NK-92 (cell line): Measurements from ENCODE around the gene RPS21.

Experiments
- DNase-seq: peaks from one replicate; lab custom pipeline; 2025; ENCODE audit not compliant: unreplicated experiment; lab: John Stamatoyannopoulos, UW

Gene RPS21

DNA sequence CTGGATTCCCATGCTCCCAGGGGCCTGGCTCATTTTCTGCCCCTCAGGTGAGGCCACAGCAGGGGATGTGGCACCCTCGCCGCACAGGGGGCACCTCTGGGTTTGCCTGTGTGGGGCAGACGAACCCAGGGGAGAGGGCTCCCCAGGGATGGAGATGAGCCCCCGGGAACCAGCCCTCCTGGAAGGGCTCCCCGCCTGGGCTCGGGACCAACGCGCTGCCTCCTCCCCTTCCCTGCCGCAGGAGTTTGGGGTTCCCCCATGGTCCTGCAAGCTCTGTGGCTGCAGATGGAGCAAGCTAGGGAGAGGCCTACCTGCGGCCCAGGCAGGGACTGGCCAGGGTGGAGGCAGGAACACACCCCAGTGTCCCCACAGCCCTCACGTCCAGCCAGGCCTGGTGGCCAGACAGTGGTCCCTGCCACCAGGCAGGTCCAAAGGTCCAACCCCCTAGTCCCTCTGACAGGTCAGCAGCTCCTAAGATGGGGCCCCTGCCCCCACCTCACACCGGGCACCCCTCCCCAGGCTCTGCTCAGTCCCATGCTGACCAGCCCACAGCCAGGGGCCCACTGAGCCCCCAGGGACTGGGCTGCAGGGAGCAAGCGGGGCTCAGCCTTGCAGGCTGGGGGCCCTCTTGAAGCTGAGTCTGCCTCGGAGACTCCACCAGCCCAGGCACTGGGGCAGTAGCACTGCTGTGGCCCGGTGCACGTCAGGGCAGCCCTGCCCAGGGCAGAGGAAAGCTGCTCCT lies 33.4 kb upstream of the RPS21 start:
- no peak for DNase-seq

GRCh38 chr20:62354031-62354808 lies 32.7 kb upstream of the RPS21 start:
- DNase-seq, result no peak

- DNase-seq, result no peak
Measured at GRCh38 chr20:62354811-62355341, 32.0 kb upstream of the RPS21 start.

DNA sequence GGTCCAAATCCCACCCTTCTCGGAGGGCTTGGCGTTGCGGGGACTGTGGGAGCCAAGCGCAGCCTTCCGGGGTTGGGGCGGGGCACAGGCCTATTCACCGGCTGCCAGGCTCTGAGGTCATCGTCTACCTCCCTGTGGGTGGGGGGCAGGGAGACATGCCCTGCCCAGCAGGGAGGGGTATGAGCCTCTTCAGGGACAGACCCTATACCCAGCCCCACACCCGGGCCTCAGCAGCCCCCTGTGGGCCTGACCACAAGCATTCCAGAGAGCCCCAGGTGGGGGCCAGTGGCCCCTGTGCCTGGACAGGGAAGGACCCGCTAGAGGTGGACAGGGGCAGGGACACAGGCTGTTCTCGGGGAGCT lies 31.4 kb upstream of the RPS21 start:
- DNase-seq, result no peak

DNA sequence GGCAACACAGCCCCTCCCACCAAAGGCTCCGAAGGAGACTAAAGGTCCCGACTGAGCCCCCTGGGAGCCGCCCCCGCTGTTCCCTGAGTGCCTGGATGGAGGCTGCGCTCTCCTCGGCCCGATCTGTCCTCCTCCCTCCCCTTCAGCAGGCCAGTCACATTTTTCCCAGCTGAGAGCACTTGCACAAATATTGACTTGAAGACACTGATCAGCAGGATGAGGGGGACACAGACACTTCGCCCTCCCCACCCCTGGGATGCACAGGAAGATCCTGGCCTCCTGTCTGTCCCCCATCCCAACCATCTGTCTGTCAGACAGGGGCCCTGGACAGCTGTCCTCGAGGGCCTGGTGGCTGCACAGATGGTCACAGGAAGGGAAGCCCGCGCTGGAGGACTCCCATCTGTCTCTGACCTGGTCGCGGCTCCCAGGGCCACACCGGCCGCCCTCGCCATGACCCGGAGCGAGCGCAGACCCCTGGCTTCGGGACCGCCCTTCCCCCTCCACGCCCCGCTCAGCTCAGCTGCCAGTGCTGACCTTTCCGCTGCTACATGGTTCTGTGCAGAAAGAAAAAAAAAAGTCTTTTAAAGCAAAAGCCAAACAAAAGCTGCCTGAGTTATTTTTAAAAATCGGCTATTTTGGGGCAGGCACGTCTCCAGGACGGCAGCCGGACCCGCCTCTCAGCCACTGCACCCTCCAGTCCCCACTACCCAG lies 30.9 kb upstream of the RPS21 start:
- no peak for DNase-seq

DNA sequence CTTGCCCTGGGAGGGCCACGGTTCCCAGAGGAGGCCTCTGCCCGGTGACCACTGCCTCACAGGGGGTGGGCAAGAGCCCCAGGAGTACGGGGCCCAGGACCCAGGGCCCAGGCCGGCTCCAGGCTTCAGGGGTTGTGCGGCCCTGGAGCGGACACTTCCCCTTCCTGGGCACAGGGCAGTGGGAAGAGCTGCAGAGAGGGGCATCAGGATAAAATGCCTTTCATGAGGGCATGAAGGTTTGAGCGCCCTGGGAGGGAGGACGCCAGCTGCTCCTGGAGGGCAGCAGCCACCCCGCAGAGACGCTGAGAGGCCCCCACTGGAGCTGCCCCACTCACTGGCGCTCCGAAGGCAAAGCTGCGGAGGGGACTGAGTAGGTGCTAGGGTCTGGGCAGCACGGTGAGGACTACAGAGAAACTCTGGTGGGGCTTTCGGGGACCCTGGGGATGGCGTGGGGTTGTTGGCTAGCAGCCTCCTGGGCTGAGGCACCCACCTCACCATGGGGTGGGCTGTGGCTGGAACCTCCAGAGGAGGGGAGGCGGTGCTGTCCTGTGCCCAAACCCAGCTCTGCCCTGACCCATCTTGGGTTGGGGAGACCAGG lies 30.2 kb upstream of the RPS21 start:
- DNase-seq, result no peak

DNA sequence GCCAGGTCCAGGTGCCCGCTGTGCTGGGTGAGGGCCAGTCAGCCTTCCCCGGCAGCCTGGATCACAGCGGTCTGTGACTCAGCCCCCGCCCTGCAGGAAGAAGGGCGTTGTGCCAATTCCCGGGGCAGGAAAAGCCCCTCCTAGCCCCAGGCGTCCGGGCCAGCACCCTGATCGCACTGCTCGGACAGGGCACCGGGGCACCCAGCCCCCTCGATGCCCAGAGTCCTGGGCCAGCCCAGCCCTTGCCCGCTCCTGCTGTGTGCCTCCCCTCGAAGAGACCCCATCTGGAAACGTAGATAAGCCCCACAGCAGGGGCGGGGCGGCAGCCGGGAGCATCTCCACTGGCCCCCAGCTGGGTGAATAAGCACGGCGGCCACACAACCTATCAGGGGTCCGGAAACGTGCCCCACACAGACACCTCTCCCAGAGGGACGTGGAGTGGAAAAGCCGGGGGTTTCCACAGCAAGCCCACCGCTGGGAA lies 29.7 kb upstream of the RPS21 start:
- DNase-seq, result no peak

DNA sequence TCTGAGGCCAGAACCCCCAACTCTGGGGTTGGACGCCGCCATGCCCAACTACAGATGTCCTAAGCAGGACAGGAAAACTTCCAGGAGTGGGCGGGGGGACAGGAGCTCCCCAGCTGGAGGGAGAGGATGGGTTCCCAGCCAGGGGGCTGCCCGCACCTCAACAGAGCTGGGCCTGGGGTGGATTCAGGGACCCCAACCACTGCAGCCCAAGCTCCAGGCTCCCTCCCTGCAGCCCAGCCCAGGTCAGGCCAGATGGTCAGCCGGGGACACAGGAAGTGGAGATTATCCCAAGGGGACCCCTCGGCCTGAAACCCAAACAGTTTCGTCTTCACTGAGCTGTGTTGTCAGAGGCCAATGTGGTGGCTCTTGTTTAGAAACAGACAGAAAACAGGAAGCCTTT lies 29.2 kb upstream of the RPS21 start:
- no peak for DNase-seq

DNA sequence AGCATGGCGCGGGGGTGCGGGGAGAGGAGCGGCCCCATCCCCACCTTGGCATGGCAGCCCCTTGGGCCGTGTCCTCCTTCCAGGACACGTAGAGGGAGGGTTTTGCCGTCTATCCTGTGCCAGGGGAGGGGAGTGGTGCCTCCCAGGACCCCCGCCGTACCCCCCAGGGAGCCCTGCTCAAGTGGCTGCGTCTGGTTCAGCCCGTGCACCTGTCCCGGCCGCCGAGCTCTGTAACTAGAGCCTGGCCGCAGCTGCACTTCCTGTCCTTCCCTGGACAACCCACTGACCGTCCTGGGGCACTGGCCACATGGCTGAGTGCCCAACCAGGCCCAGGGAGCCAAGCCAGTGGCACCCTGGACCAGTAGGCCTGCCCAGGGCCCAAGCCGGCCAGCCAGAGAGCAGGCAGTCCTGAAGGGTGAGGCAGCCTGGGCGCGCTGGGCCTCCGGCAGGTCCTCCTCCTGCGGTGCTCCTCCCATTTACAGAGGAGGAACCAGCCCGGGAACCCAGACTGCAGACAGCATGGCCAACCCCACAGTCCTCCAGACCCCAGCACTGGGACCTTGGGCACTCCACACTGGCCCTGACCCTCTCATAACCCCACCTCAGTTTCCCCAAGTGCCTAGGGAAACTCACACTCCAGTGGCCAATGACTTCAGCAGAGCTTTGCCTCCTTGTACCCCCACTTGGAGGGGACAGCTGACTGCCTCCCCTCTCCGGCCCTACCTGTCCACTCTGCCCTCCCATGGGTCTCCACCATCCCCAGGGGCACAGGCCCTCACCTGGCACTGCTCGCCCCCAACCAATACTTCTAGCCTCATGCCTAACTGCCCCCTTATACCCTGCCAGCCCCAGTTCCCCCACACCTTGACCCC lies 28.5 kb upstream of the RPS21 start:
- DNase-seq, result no peak

- DNase-seq, result no peak
Measured at GRCh38 chr20:62359043-62359490, 27.8 kb upstream of the RPS21 start.

DNA sequence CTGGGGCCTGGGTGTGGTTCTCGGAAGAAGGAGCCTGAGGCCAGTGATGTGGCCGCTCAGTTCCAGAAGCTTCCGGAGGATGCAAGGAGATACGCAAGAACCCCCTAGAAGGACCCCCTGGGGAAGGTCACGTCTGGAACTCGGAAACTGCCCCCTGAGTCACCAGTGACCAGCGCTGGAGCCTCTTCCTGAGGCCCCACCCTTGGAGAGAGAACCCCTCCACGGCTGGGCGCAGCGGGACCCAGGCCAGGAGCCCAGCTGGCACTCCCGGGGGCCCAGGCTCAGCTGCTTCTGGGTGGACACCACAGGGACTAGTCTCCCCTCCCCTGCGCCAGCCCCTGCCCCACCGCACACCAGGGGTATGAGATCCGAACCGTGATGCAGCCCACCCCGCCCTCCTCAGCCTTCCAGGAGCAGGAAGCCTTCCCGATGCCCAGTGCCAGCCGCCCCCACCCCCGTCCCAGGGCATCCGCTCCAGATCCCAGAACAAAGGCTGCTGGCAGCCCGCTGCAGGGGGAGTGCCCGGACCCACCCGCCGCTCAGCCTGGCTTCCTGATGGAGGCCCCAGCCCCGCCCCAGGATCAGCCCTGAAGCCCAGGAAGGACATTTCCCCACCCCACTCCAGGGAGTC lies 27.3 kb upstream of the RPS21 start:
- DNase-seq, result no peak

DNA sequence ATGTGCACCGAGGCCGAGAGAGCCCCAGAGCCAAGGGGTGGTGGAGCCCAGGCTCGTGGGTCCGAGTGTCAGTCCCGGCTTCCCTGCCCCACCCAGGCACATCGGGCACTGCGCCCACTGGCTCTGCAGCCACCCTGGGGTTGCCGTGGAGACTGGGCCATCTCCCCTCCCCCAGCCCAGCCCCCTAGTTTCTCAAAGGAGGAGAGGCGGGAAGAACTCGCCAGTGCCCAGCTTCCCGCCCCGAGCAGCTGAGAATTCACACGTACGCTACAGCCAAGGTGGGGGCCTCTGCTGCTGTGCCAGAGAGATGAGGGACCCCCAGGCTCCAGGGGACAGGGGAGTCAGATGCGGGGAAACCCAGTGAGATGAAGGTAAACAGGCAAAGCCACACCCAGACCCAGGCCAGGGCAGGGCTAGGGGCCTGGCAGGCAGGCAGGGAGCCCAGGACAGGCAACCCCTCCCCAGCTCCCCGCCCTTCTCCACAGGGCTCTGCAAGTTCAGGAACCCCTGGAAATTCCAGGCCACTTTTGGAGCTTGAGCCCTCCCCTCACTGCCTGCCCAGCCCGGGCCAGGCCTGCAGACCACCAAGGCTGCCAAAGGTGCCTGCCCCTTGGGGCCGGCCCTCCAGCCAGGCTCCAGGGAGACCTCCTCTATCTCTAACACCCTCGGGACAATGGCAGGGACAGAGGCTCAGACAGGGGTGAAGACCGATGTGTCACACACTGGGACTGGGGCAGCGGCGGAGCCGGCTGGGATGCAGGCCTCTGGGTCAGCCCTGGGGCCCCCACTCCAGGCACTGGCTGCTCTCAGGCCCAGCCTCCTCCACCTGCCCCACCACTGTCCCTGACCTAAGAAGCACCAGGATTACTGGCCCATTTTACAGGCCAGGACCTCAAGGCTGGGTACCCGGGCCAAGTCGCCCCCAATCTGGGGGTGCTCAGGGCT lies 25.8 kb upstream of the RPS21 start:
- no peak for DNase-seq

- DNase-seq, result no peak
Measured at GRCh38 chr20:62361799-62362589, 24.9 kb upstream of the RPS21 start.

DNA sequence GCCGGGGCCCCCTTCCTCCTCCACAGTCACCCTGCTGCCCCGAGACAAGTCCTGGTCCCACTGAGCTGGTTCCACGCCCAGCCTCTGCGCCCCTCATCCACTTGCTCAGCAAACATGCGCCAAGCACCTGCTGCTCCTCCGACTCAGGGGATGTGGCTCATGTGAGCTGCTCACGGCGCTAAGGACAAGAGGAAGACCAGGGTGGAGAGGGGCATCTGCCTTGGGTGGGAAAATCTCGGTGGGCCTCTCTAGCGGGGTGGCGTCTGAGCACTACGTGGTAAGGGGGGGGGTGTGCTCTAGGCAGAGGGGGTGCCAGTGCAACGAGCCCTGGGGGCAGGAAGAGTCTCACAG lies 24.3 kb upstream of the RPS21 start:
- DNase-seq, result no peak

- DNase-seq, result no peak
Measured at GRCh38 chr20:62362991-62363919, 23.6 kb upstream of the RPS21 start.

GRCh38 chr20:62363920-62364851 lies 22.7 kb upstream of the RPS21 start:
- DNase-seq, result no peak
